Fibroblast of villous mesenchyme (primary cell): ENCODE results near the gene RELA. TPM values are rescaled to one million over a fixed set of nuclear protein-coding genes. Genes with fewer than 3 reads are reported as not detected.
A peak's percentile ranks its signal among the peaks of the same experiment; 100 is the strongest.

Experiments
- DNase-seq: peaks from one replicate; pipeline ENCODE4 v3.0.0-alpha.2; 2010; ENCODE audit warnings: low read depth
- H3K4me3 ChIP-seq: 2 replicates; pipeline ENCODE4 v1.5.1; 2011; ENCODE audit warnings: low read depth, mild to moderate bottlenecking, low read length
- CTCF ChIP-seq: IDR thresholded peaks from 2 replicates; pipeline ENCODE4 v1.5.1; 2012; ENCODE audit warnings: low read depth, mild to moderate bottlenecking, low read length; ENCODE audit not compliant: insufficient read depth
- total RNA-seq: library from RNA; depleted of rRNA; stranded (reverse); fragments of >200 nt; gene quantifications from 2 replicates; pipeline ENCODE4 v1.2.3, GENCODE V29; 2012

RELA gene
- total RNA-seq, 1 donor = 24.2 TPM

GRCh38 chr11:65655570-65656332 lies 7.0 kb downstream of the RELA start:
- H3K4me3 ChIP-seq = no peak overlapping the region
- no peak for TF ChIP-seq CTCF
- DNase-seq = no peak

- DNase-seq = no peak
- no peak for TF ChIP-seq CTCF
- no peak overlapping the region for H3K4me3 ChIP-seq
Measured at GRCh38 chr11:65654375-65655349, 8.1 kb downstream of the RELA start.

GRCh38 chr11:65653229-65654225 lies 9.2 kb downstream of the RELA start:
- peak; percentile 17 for DNase-seq
- peak overlapping the region; percentile 65 for H3K4me3 ChIP-seq
- no peak for TF ChIP-seq CTCF

GRCh38 chr11:65652511-65653228 lies 10.0 kb downstream of the RELA start:
- peak overlapping the region; percentile 65 for H3K4me3 ChIP-seq
- peak; percentile 97 for DNase-seq
- TF ChIP-seq CTCF = no peak

GRCh38 chr11:65651589-65652510 lies 10.9 kb downstream of the RELA start:
- peak overlapping the region; percentile 65 for H3K4me3 ChIP-seq
- DNase-seq = peak; percentile 51
- no peak for TF ChIP-seq CTCF
